ENCODE data around the gene HOXB5.

Gene HOXB5

GRCh38 chr17:48589060-48589830, 4.3 kb downstream of the HOXB5 start:
- no peak for DNase-seq (ENCODE audit: low read depth)

- DNase-seq (ENCODE audit: low read depth): no peak
These were observed 5.1 kb downstream of the HOXB5 start for GRCh38 chr17:48588528-48588927.

GRCh38 chr17:48588074-48588415, 5.5 kb downstream of the HOXB5 start:
- no peak for DNase-seq (ENCODE audit: low read depth)

GRCh38 chr17:48587276-48588073, 6.1 kb downstream of the HOXB5 start:
- DNase-seq (ENCODE audit: low read depth): no peak

GRCh38 chr17:48586355-48587258, 7.0 kb downstream of the HOXB5 start:
- no peak for DNase-seq (ENCODE audit: low read depth)

GRCh38 chr17:48584223-48584741, 9.3 kb downstream of the HOXB5 start:
- no peak for DNase-seq (ENCODE audit: low read depth)

- DNase-seq (ENCODE audit: low read depth): no peak
These were observed 9.8 kb downstream of the HOXB5 start for GRCh38 chr17:48583708-48584222.

- no peak for DNase-seq (ENCODE audit: low read depth)
These were observed 10.9 kb downstream of the HOXB5 start for GRCh38 chr17:48582750-48583069.

- DNase-seq (ENCODE audit: low read depth): no peak
These were observed 13.6 kb downstream of the HOXB5 start for GRCh38 chr17:48579760-48580554.

GRCh38 chr17:48579471-48579759, 14.2 kb downstream of the HOXB5 start:
- no peak for DNase-seq (ENCODE audit: low read depth)

- no peak for DNase-seq (ENCODE audit: low read depth)
These were observed 14.7 kb downstream of the HOXB5 start for GRCh38 chr17:48578616-48579470.

GRCh38 chr17:48577946-48578615, 15.5 kb downstream of the HOXB5 start, which contains the start of gene HOXB4:
Gene HOXB4, minus strand, starts transcription at chr17:48578350. Its CDS starts 31 bp downstream, at chr17:48578319.
- no peak for DNase-seq (ENCODE audit: low read depth)

- no peak for DNase-seq (ENCODE audit: low read depth)
These were observed 16.1 kb downstream of the HOXB5 start for GRCh38 chr17:48577330-48577945.

- no peak for DNase-seq (ENCODE audit: low read depth)
These were observed 16.9 kb downstream of the HOXB5 start for GRCh38 chr17:48576479-48577309.

GRCh38 chr17:48575673-48576478, 17.7 kb downstream of the HOXB5 start:
- DNase-seq (ENCODE audit: low read depth): no peak

- DNase-seq (ENCODE audit: low read depth): no peak
These were observed 18.5 kb downstream of the HOXB5 start for GRCh38 chr17:48575066-48575582.

- no peak for DNase-seq (ENCODE audit: low read depth)
These were observed 19.0 kb downstream of the HOXB5 start for GRCh38 chr17:48574505-48575065.
